Measurements from ENCODE around the gene MFAP4.
"Not testable (repeated sequence)": the region's sequence is repeated elsewhere in the genome, so short reads cannot be mapped to it uniquely, and the experiment has no call there.

The MFAP4 gene

GRCh38 chr17:19369846-19370492 lies 17.0 kb downstream of the MFAP4 start:
- DNase-seq = no peak

- DNase-seq = no peak
These were observed 17.7 kb downstream of the MFAP4 start for GRCh38 chr17:19369107-19369778.

DNA sequence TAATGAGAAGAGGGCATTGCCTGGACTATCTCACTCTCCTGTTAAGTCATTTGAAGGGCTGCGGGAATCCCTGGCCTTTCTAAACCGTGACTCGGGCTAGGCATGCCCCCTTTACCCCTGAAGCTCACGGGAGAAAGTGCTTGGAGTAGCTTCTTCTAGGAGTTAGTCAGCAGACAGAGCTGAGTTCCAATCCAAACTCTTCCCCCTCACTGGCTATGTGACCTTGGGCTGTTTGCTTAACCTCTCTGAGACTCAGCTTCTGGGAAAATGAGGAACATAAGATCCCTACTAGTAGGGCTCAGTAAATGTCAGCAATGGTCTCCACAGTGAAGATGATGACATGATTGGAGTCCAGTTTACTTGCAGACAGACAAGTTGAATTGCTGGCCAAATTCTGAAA lies 18.8 kb downstream of the MFAP4 start:
- DNase-seq = no peak

DNA sequence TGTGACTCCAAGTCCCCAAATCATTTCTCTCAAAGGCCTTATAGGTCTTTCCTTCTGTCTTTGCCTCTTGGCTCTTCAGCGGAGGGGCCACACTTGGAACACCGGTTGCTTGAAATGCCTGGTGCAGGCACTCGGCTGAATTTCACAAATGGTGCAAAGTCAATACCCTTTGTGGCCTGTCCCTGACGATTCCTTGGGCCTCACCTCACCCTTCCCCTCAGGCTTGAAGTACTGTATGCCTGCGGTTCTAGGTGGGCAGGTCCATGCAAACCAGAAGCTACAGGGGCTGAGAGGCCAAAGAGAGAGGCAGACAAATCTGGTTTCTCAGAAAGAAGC lies 20.4 kb downstream of the MFAP4 start:
- no peak for DNase-seq

DNA sequence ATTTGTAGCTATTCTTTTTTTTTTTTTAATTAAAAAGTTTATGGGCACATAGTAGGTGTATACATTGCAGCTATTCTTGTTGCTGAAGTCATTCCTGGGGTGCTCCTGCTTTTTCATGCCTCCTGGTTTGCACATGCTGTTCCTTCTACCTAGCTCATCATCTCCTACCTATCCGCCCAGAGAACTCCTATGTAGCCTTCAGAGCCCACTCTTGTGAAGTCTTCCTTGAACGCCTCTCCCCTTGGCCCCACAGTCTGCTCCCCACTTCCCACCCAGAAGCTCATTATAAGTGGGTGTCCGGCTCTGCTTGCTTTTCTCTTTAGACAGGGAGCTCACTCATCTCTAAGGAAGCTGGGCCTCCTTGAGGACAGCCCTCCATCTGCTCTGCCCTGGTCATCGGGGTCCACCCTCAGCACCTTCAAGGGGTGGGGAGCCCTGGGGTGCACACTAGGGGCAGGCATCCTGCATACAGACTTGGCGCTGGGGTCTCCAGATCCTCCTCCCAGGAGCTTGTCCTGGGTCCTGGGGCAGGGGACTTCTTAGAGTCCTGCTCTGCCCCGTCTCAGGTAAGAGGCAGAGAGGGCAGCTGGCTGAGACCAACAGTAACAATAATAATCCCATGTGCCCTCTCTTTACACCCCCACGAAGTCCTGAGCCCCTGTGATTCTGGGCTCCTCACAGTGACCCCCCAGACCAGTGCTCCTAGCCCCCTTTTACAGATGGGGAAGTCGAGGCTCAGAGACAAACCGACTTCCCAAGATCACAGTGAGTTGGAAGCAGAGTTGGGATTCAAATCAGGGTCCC lies 21.0 kb downstream of the MFAP4 start:
- DNase-seq = no peak

- DNase-seq = no peak
These were observed 21.5 kb downstream of the MFAP4 start for GRCh38 chr17:19365499-19365817.

- no peak for DNase-seq
These were observed 22.1 kb downstream of the MFAP4 start for GRCh38 chr17:19364699-19365498.

DNA sequence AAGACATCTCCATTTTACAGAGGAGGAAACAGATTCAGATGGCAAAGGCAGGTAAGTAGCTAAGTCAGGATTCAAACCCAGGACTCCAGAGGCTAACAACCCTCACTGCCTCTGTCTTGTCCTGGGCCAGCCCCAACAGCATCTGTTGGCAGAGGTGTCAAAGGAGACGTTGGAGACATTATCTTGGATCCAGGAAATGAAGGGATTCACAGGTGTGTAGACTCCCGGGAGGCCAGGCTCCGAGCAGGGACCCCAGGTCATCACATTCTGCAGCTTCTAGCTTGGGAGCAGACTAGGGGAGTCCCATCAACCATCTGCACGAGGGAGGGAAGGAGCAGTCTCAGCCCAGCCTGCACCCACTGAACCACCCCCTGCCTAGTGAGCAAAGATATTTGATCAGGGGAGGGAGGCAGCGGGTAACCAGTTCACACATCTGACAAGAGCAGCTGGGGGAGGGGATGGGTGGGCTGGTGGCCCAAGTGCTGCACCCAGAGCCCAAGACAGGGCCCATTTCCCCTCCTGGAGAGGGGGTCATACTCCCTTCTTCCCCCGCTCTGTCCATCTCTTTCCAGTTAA lies 23.4 kb downstream of the MFAP4 start:
- no peak for DNase-seq

GRCh38 chr17:19363114-19363438 lies 23.9 kb downstream of the MFAP4 start:
- DNase-seq = no peak

DNA sequence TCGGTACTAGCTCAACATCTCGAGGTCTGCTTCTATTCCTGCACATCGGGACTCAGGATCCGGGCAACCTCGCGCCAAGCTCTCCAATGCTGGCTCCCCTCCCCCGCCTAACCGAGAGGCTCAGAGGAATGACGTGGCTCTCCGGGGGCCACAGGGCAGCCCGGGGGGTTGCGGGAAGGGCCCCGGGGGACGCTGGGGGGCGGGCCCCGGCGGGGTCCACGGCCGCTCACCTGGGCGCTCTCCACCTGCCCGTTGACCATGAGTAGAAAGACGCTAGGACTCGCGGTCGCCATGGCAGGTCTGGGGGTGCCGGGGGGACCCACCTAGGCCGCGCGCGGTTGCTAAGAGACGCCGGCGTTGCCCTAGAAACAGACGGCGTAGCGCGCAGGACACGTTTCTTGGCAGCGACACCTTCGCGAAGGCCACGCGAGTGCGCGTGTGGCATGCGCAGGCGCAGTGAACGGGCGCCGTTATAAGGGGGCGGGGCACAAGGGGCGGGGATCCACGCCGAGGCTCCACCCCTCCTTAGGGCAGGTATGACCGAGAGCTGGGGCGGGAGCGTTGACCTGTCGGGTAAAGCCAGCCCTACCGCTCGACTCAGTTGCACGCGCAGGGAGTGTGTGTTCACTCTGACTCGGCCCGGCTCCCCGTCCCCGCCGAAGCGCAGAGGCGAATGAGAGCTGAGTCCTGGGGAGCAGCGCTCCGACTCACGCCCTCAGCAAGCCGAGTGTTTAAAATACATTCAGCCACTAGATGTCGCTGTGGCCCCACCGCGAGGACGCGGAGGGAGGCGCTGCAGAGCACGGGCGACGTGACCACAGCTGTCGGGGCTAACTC lies 24.5 kb downstream of the MFAP4 start, which contains the start of gene B9D1:
B9D1 (minus strand) TSS at position 447 of the 837 bp plus-strand sequence; CDS start at position 293, 154 bp downstream.
- peak; percentile 95 for DNase-seq

GRCh38 chr17:19361944-19362276 lies 25.1 kb downstream of the MFAP4 start:
- DNase-seq = no peak

DNA sequence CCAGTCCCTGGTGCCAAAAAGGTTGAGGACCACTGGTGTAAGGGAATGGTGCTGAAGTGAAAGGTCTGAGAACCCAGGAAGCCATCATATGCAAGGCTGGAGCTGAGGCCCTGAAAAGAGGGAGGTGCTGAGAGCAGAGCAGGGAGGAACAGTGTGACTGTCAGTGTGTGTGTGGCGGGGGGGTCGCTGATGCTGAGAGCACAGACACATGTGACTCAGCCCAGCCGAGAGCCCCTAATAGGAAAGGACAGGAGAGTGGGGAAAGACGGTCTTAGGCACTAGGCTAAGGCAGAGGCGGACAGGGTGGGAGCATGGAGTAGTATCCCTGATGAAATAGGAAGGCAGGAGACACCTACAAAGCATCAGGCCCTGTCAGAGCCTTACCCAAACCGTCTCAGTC lies 25.7 kb downstream of the MFAP4 start:
- no peak for DNase-seq

GRCh38 chr17:19360772-19361171 lies 26.2 kb downstream of the MFAP4 start:
- no peak for DNase-seq

- no peak for DNase-seq
These were observed 27.1 kb downstream of the MFAP4 start for GRCh38 chr17:19359856-19360255.

GRCh38 chr17:19359151-19359550 lies 27.8 kb downstream of the MFAP4 start:
- DNase-seq = no peak

DNA sequence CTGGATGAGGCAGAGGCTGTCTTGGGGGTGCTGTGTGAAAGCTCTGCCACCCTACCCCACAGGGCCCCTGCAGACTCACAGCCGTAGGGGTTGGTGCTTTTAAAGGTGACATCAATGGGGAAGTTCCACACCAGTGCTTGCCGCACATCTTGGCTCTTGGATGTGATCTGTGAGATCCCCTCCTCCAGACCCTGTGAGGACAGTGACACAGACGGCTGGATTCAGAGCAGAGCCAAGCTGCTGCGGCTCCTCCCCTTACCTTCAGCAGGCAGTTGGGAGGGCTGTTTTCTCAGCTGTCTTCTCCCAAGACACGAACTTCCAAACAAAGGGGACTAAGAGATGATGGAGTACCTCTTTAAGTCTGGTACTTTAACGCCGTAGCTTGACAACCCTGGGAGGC lies 29.2 kb downstream of the MFAP4 start:
- no peak for DNase-seq

- no peak for DNase-seq
These were observed 29.6 kb downstream of the MFAP4 start for GRCh38 chr17:19357351-19357750.

- DNase-seq = no peak
These were observed 32.2 kb downstream of the MFAP4 start for GRCh38 chr17:19354748-19355147.

GRCh38 chr17:19353401-19353800 lies 33.6 kb downstream of the MFAP4 start:
- DNase-seq = not testable (repeated sequence)

DNA sequence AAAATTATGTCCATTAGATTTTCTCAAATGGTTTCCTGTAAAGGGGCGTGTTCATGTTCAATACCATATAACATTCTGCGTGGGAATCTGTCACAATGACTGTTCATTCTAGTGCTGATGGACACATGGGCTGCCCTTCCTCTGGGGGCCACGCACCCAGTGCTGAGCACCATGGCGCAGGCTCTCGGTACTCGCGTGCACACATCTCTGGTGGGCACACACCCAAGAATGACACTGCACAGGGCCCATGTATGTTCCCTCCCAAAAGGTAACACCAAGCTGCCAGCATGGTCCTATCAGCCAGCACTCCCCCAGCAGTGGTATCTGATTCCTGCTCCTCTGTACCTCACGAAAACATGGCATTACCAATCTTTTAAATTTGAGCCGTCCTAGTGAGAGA lies 38.2 kb downstream of the MFAP4 start:
- no peak for DNase-seq

- no peak for DNase-seq
These were observed 38.8 kb downstream of the MFAP4 start for GRCh38 chr17:19348081-19348650.
